GM18511 (cell line): ENCODE results near the gene OGA.

Experiments used
- ATAC-seq: cut with Tn5 transposase; IDR thresholded peaks from one replicate; pipeline ENCODE4 v1.9.1; 2021; ENCODE audit warnings: mild to moderate bottlenecking, moderate library complexity; ENCODE audit not compliant: unreplicated experiment

OGA gene

GRCh38 chr10:101837748-101838147, 19.5 kb upstream of the OGA start:
- no peak for ATAC-seq

GRCh38 chr10:101835362-101835761, 17.1 kb upstream of the OGA start:
- ATAC-seq, result no peak

GRCh38 chr10:101834341-101834740, 16.1 kb upstream of the OGA start:
- ATAC-seq, result no peak

DNA sequence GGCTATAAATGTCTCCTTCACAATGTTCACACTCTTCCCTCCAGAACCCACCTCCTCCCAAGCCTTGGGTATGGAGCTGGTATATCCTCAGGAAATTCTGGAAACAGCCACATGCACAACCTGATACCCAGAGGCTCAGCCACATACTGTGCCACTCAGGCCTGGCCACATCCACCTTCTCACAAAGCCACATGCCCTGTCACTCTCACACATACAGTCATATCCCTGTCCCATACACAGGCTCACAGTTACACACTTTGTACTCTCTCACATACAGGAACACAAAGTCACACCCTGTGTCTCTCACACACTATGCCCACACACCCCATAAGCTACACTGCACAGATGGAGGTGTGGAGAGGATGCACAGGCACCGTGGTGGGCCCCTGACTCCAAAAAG, 15.2 kb upstream of the OGA start:
- ATAC-seq, result no peak

DNA sequence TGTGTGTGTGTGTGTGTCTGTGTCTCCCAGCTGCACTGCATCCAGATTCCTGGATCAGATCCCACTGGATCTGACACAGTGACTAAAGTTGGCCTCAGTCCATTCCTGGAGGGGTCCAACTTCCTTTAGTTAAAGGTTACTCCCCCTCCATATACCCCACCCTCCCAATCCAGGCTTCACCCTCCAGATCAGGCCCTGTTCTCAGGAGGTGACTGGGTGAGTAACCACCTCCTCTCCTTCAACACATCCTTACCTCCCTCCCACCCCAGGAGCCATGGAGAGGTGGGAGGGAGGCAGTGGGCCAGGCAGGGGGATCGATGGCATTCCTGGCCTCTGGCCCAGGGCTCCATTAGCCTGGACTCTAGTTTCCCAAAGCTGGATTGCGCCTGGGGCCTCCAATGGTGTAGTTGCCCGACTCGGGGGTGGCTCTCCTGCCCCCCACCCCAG, 14.1 kb upstream of the OGA start:
- no peak for ATAC-seq

GRCh38 chr10:101831169-101831811, 13.0 kb upstream of the OGA start:
- no peak for ATAC-seq

- ATAC-seq, result peak; percentile 77
Measured at GRCh38 chr10:101830322-101831168, 12.3 kb upstream of the OGA start.

DNA sequence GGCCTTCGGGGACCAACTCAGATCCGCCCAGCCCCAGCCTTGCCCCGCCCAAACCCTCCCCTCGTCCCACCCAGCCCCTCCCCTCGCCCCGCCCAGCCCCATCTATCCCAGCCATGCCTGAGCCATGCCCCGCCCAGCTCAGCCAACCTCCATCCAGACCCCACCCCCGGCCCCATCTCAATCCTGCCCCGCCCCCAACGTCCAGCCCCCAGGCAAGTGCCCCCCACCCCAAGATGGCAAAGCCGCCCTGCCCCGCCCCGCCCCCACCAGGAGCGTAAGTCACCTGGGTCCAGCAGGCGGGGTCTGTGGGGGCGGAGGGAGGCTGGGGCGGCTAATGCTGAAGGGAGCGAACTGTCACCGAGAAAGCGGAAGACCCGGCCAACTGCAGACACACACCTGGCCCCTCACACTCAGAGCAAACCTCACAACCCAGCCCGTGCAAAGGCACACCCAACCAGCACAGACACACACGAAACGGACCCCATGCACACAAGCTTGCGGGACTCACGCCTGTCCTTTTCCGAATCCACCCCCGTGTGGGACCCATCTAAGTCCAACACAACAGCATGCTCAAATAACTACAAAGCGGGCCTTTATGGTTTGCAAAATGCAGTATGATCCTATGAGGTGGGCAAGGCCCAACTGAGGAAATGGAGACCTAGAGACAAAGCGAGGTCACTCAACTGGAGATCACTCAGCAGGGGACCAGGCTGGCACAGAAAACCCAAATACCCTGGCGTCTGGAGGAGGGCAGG, 11.5 kb upstream of the OGA start:
- ATAC-seq, result peak; percentile 32

GRCh38 chr10:101828766-101829551, 10.7 kb upstream of the OGA start:
- no peak for ATAC-seq

GRCh38 chr10:101827919-101828600, 9.8 kb upstream of the OGA start:
- ATAC-seq, result no peak

- no peak for ATAC-seq
Measured at GRCh38 chr10:101826852-101827434, 8.7 kb upstream of the OGA start.

DNA sequence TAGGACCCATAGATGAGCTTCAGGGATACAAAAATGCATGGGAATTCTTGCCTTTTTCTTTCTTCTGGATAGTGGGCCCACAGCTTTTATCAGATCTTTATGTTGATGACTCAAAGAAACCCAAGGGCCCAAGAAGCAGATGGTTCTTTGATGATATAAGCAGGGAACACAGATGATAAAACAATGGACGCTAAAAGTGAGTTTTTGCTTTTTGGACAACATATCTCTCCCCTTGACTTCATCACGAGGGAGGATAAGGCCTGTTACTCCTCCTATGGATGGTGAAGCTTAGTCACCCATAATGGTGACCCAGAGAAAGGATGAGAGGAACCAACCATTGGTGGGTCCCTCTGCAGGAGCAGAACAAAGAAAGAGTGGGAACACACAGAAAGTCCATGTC, 6.5 kb upstream of the OGA start:
- ATAC-seq, result no peak

DNA sequence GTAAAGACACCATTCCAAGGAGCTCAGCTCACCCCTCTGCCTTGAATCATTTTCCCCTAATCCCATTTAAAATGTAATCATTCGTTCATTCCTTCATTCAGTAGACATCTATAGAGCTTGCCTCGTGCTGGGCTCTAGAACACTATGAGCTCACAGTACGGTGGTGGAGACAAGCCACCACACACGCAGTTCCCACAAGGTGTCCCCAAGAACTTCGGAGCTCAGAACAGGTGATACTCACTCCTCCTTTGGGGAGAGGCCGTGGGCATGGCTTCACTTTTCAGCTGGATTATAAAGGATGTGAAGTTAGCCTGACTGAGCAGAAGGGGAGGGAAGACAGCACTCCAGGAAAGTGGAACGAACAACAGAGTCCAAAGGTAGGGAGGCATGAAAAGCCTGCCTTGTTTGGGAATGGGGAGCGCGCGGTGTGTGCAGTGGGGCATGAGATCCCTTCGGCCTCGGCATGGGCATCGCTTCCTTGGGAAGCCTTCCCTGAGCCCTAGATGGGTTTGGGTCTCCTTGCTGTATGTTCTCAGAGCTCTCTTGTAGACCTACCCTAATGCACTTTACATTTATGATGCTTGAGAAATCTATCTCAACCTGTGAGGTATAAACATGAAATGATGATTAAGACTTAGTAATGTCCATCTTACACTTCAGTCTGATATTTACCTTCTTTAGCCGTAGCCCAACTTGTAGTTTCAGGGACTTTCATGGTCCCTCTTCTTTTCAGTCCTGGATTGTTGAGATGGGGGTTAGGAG, 809 bp upstream of the OGA start:
- ATAC-seq, result peak; percentile 32

- peak; percentile 3 for ATAC-seq
Measured at GRCh38 chr10:101817337-101818118, 716 bp downstream of the OGA start.

- ATAC-seq, result no peak
Measured at GRCh38 chr10:101816913-101817336, 1.3 kb downstream of the OGA start.

- no peak for ATAC-seq
Measured at GRCh38 chr10:101816376-101816775, 1.9 kb downstream of the OGA start.

- ATAC-seq, result no peak
Measured at GRCh38 chr10:101814466-101815071, 3.7 kb downstream of the OGA start.

- no peak for ATAC-seq
Measured at GRCh38 chr10:101812606-101813005, 5.6 kb downstream of the OGA start.
